Glutamatergic neuron (in vitro differentiated cells): ENCODE measurements around the gene KLHL17. TPM values are rescaled to one million over a fixed set of nuclear protein-coding genes. Genes with fewer than 3 reads are reported as not detected.

ENCODE experiments used
- DNase-seq: peaks from one replicate; pipeline ENCODE4 v3.0.0; 2022
- H3K27ac Mint-ChIP-seq: one replicate; pipeline ENCODE4 v1.8.0; 2020; ENCODE audit warnings: mild to moderate bottlenecking, mixed read lengths, inconsistent platforms; ENCODE audit not compliant: unreplicated experiment
- H3K27me3 Mint-ChIP-seq: one replicate; pipeline ENCODE4 v1.8.0; 2020; ENCODE audit warnings: mild to moderate bottlenecking, moderate library complexity, mixed read lengths, inconsistent platforms; ENCODE audit not compliant: unreplicated experiment
- H3K36me3 Mint-ChIP-seq: one replicate; pipeline ENCODE4 v1.8.0; 2020; ENCODE audit warnings: mild to moderate bottlenecking, mixed read lengths, inconsistent platforms; ENCODE audit not compliant: unreplicated experiment
- H3K4me1 Mint-ChIP-seq: one replicate; pipeline ENCODE4 v1.8.0; 2020; ENCODE audit warnings: mild to moderate bottlenecking, low read depth, mixed read lengths, inconsistent platforms; ENCODE audit not compliant: unreplicated experiment
- H3K4me3 Mint-ChIP-seq: one replicate; pipeline ENCODE4 v1.8.0; 2020; ENCODE audit warnings: mild to moderate bottlenecking, mixed read lengths, inconsistent platforms; ENCODE audit not compliant: unreplicated experiment
- H3K9me3 Mint-ChIP-seq: one replicate; pipeline ENCODE4 v1.8.0; 2020; ENCODE audit warnings: mild to moderate bottlenecking, moderate library complexity, mixed read lengths, inconsistent platforms; ENCODE audit not compliant: unreplicated experiment
- CTCF ChIP-seq: fragments of 200-600 bp; sonication (generic); IDR thresholded peaks from one replicate; pipeline ENCODE4 v1.5.0; 2021; ENCODE audit not compliant: partially characterized antibody, unreplicated experiment
- total RNA-seq: library from RNA; stranded (reverse); fragmentation: NEBNext Ultra II Directional; extraction: Animal tissue kit (Norgen Biotek cat#: 25700); gene quantifications from one replicate; pipeline ENCODE4 v1.2.1, GENCODE V29; 2021; ENCODE audit not compliant: unreplicated experiment

The KLHL17 gene
- total RNA-seq, 1 donor from 2014 or later = 103 TPM

DNA sequence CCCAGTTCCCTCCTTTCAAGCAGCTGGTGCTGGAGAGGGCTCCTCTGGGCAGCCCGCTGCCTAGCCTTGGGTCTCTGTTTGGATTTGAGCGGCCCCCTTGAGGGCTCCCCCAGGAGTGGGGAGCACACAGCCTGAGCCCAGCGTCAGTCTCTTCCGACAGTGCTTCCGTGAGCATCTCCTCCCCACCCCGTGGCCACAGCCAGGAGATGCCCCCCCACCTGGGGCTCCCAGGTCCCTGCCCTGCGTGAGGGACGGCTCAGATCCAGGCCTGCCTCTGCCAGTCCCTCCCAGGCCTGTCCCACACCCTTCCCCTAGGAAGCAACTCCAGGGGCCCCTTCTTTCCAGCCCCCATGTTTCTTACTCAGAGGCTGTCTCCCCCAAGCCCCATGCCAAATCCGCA lies 33.1 kb upstream of the KLHL17 start:
- no peaks in the 10 kb centered on the region for H3K36me3 Mint-ChIP-seq
- H3K9me3 Mint-ChIP-seq = peaks cover 7% of the 10 kb centered on the region
- DNase-seq = no peak
- no peak overlapping the region for H3K4me3 Mint-ChIP-seq
- no peak overlapping the region for H3K27ac Mint-ChIP-seq
- peaks cover 13% of the 10 kb centered on the region for H3K27me3 Mint-ChIP-seq
- peaks cover 22% of the 10 kb centered on the region for H3K4me1 Mint-ChIP-seq
- no peak for TF ChIP-seq CTCF

DNA sequence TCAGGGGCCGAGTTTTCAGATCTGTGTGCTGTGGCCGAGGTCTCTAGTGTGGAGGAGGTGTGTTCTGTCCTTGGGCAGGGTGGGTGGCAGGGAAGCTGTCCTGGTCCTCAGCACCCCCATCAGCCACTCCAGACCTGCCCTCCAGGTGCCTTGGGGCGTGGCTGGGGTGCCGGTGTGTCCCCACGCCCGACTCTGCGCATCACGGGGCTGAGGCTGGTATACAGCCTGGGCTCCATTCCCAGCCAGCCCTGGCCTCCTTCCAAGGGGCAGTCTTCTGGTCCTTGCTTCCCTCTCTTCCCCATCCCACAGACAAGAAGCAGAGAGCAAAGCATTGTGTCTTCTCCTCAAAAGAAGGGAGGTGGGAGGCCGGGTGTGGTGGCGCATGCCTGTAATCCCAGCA lies 32.6 kb upstream of the KLHL17 start:
- Mint-ChIP-seq H3K36me3 (no peaks in the 10 kb centered on the region), H3K27me3 (peaks cover 13% of the 10 kb centered on the region), H3K4me1 (peaks cover 22% of the 10 kb centered on the region), H3K9me3 (peaks cover 9% of the 10 kb centered on the region), H3K4me3 (no peak overlapping the region), H3K27ac (no peak overlapping the region)
- DNase-seq = no peak
- TF ChIP-seq CTCF = no peak

DNA sequence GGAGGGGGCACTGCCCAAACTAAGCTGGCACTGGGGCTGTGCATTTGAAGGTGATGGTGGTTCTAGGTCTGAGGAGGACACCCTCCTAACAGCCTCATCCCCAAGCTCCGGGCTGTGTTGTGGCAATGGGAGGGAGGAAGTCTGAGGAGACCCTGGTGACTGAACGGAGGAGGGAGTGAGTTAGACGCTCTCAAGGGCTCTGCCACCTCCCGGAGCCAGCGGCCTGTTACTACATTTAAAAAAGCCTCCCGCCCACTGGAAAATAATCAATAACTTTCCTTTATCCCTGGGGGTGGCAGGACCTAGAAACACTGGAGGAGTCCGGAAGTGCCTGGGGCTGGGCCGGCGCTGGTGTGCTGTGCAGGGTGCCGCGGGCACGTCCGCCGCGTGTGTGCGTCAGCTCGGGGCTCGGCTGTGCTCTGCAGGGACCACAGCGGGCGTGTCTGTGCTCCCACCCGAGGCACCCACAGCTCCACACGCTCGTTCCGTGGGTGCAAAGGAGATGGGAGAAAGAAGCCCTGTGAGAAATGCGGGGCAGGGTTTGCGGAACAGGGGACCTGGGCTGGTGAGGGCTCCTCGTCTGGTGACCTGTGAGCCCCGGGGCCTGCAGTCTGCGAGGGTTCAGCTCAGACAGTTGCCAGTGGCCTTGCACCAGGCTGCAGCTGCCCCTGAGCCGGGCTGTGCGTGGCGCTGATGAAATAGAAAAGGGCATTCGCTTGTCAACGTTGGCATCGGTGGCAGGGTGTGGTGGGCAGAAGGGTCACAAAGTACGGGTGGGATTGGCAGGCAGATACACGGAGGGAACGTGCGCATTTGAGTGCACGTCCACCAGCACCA lies 31.3 kb upstream of the KLHL17 start:
- H3K4me3 Mint-ChIP-seq = no peak overlapping the region
- peaks cover 7% of the 10 kb centered on the region for H3K27me3 Mint-ChIP-seq
- no peak for DNase-seq
- TF ChIP-seq CTCF = no peak
- H3K9me3 Mint-ChIP-seq = peaks cover 6% of the 10 kb centered on the region
- H3K27ac Mint-ChIP-seq = no peak overlapping the region
- H3K36me3 Mint-ChIP-seq = no peaks in the 10 kb centered on the region
- H3K4me1 Mint-ChIP-seq = peaks cover 22% of the 10 kb centered on the region

DNA sequence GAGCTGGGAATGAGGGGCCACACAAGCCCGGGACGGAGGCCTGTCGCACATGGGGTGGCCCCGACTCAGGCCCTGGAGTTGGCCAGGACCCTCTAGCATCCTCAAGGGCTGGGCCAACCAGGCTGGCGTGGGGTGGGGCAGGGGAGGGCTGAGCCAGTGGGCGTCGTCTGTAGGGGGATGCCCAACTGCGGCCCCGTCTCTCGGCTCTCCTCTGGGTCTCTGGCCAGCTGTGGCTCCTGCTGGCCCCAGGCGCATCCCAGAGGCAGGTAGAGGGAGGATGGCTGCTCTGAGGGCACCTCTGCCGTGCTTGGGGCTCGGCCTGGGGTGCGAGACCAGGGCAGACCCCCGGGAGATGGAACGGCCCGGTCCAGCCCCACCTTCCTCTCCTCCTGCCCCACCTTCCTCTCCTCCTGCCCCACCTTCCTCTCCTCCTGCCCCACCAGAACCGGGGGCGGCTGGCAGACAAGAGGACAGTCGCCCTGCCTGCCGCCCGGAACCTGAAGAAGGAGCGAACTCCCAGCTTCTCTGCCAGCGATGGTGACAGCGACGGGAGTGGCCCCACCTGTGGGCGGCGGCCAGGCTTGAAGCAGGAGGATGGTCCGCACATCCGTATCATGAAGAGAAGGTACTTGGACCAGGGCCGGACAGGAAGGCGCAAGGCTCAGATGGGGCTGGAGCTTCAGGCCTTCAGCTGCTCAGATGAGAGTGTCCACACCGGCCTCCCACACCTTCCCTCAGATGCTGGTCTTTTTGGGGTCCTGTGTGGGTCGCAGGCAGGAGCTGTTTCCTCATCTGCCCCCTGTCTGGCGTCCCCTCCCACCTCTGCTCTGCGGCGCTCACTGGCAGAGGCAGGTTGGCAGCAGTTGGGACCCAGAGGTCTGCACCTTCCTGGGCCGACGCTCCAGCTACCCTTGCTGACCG lies 30.4 kb upstream of the KLHL17 start:
- H3K36me3 Mint-ChIP-seq = no peaks in the 10 kb centered on the region
- H3K27me3 Mint-ChIP-seq = peaks cover 9% of the 10 kb centered on the region
- H3K4me1 Mint-ChIP-seq = peaks cover 24% of the 10 kb centered on the region
- H3K9me3 Mint-ChIP-seq = peaks cover 7% of the 10 kb centered on the region
- no peak for TF ChIP-seq CTCF
- no peak overlapping the region for H3K4me3 Mint-ChIP-seq
- no peak for DNase-seq
- no peak overlapping the region for H3K27ac Mint-ChIP-seq
